ENCODE measurements around the gene CDKN2B-AS1.

DNA sequence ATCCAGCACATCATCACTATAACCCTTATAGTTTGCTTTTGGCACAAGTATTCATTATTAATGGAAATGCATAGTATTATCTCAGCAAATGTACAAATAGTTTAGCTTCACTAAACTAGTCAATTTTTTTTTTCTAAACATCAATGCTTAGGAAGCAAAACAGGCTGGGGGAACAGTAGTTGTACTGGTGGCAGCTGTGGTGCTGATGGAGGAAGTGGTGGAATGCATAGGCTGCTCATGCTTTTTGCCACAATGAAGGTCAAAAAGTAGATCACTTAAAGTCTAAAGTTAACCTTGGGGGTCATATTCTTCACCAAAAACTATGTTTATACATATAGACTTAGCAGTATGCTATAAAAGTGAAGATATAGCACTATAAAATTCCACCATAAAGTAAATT, 50.8 kb downstream of the CDKN2B-AS1 start:
- TF ChIP-seq, protein P1, sequence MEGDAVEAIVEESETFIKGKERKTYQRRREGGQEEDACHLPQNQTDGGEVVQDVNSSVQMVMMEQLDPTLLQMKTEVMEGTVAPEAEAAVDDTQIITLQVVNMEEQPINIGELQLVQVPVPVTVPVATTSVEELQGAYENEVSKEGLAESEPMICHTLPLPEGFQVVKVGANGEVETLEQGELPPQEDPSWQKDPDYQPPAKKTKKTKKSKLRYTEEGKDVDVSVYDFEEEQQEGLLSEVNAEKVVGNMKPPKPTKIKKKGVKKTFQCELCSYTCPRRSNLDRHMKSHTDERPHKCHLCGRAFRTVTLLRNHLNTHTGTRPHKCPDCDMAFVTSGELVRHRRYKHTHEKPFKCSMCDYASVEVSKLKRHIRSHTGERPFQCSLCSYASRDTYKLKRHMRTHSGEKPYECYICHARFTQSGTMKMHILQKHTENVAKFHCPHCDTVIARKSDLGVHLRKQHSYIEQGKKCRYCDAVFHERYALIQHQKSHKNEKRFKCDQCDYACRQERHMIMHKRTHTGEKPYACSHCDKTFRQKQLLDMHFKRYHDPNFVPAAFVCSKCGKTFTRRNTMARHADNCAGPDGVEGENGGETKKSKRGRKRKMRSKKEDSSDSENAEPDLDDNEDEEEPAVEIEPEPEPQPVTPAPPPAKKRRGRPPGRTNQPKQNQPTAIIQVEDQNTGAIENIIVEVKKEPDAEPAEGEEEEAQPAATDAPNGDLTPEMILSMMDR (IDR thresholded peaks at IDR 0.05), result no peak
- no peak for TF ChIP-seq POLR2A (IDR thresholded peaks at IDR 0.05)
